Skin of body (tissue), 3 donors: ENCODE measurements around the gene PDIA4. TPM values are rescaled to one million over a fixed set of nuclear protein-coding genes. Genes with fewer than 3 reads are reported as not detected.

Source experiments
- DNase-seq: peaks from one replicate; lab custom pipeline; 2025; lab: John Stamatoyannopoulos, UW
- small RNA-seq: library from RNA; depleted of rRNA; stranded (forward); fragments of <200 nt; gene quantifications from one replicate; pipeline ENCODE3, GENCODE V24; 2014; ENCODE audit warnings: low replicate concordance
- total RNA-seq: library from RNA; depleted of rRNA; stranded (reverse); fragments of >200 nt; gene quantifications from one replicate; pipeline ENCODE4 v1.2.3, GENCODE V29; 2014

PDIA4 gene
- total RNA-seq, 1 donor from 2014 or later, result 72.3 TPM

GRCh38 chr7:148967602-148968001 lies 60.7 kb downstream of the PDIA4 start:
- DNase-seq, result no peak

- DNase-seq, result no peak
These were observed 61.3 kb downstream of the PDIA4 start for GRCh38 chr7:148967032-148967372.

- no peak for DNase-seq
These were observed 63.6 kb downstream of the PDIA4 start for GRCh38 chr7:148964483-148965267.

- DNase-seq, result peak; percentile 33
These were observed 64.5 kb downstream of the PDIA4 start for GRCh38 chr7:148963583-148964482.

- DNase-seq, result peak; percentile 85
These were observed 65.3 kb downstream of the PDIA4 start for GRCh38 chr7:148962823-148963582.

GRCh38 chr7:148962440-148962822 lies 65.9 kb downstream of the PDIA4 start:
- no peak for DNase-seq

- no peak for DNase-seq
These were observed 68.6 kb downstream of the PDIA4 start for GRCh38 chr7:148959726-148960125.

GRCh38 chr7:148958061-148958460 lies 70.2 kb downstream of the PDIA4 start:
- DNase-seq, result no peak

GRCh38 chr7:148954766-148955165 lies 73.5 kb downstream of the PDIA4 start:
- DNase-seq, result no peak

- DNase-seq, result no peak
These were observed 74.6 kb downstream of the PDIA4 start for GRCh38 chr7:148953676-148954075.

Small RNAs within 50 kb of the gene (small RNA-seq; reads per million reads assigned to genes)
- not detected for gene COX6B1P1
- not detected for gene RNU6-650P
- gene RNY1, result 304 reads per million, percentile 98 among the genes with 10 or more reads in this experiment
- gene RNY3, result 158 reads per million, percentile 97 among the genes with 10 or more reads in this experiment
- 461 reads per million, percentile 98 among the genes with 10 or more reads in this experiment for gene RNY4

Other genes starting within 250 kb of the PDIA4 start
- gene EZH2, start 144.2 kb downstream of the PDIA4 start, total RNA-seq, result 19.2 TPM
- 6.6 TPM for gene ZNF786, start 62.2 kb upstream of the PDIA4 start, total RNA-seq
- 2.4 TPM for gene ZNF425, start 97.8 kb upstream of the PDIA4 start, total RNA-seq
- gene ZNF398, start 118.9 kb upstream of the PDIA4 start, total RNA-seq, result 10.8 TPM
- 17.8 TPM for gene ZNF282, start 167.0 kb upstream of the PDIA4 start, total RNA-seq
- gene ZNF212, start 211.1 kb upstream of the PDIA4 start, total RNA-seq, result 6.6 TPM
- 10.2 TPM for gene ZNF783, start 233.7 kb upstream of the PDIA4 start, total RNA-seq